ENCODE data around the gene ARHGAP27.

ARHGAP27 gene

GRCh38 chr17:45430738-45431530 is 1.7 kb downstream of the ARHGAP27 start:
- no peak for DNase-seq

GRCh38 chr17:45430006-45430737 is 2.5 kb downstream of the ARHGAP27 start:
- no peak for DNase-seq

- DNase-seq = no peak
Measured at GRCh38 chr17:45429339-45430005, 3.2 kb downstream of the ARHGAP27 start.

GRCh38 chr17:45428931-45429338 is 3.7 kb downstream of the ARHGAP27 start:
- DNase-seq = no peak

- DNase-seq = peak; percentile 51 to 79 (median 66)
Measured at GRCh38 chr17:45428050-45428617, 4.5 kb downstream of the ARHGAP27 start.

- DNase-seq = no peak
Measured at GRCh38 chr17:45427181-45427835, 5.4 kb downstream of the ARHGAP27 start.

GRCh38 chr17:45426561-45426960 is 6.1 kb downstream of the ARHGAP27 start:
- no peak for DNase-seq

- no peak for DNase-seq
Measured at GRCh38 chr17:45425984-45426413, 6.7 kb downstream of the ARHGAP27 start.

- no peak for DNase-seq
Measured at GRCh38 chr17:45425125-45425983, 7.3 kb downstream of the ARHGAP27 start.

GRCh38 chr17:45424769-45425124 is 7.9 kb downstream of the ARHGAP27 start:
- DNase-seq = no peak

GRCh38 chr17:45423975-45424335 is 8.7 kb downstream of the ARHGAP27 start:
- DNase-seq = no peak

GRCh38 chr17:45423304-45423974 is 9.2 kb downstream of the ARHGAP27 start:
- no peak for DNase-seq

GRCh38 chr17:45414990-45415881 is 17.4 kb downstream of the ARHGAP27 start:
- no peak for DNase-seq

- no peak for DNase-seq
Measured at GRCh38 chr17:45413498-45413923, 19.2 kb downstream of the ARHGAP27 start.

- no peak for DNase-seq
Measured at GRCh38 chr17:45411348-45412105, 21.1 kb downstream of the ARHGAP27 start.

- DNase-seq = peak in 3 of 4 experiments; percentile 30 to 54 (median 39)
Measured at GRCh38 chr17:45410144-45411091, 22.3 kb downstream of the ARHGAP27 start.

GRCh38 chr17:45409659-45410076 is 23.0 kb downstream of the ARHGAP27 start:
- DNase-seq = no peak

Data from activated naive CD4-positive, alpha-beta T cell (primary cell).